ENCODE measurements around the gene SSBP4.

- TF ChIP-seq SREBF2 (IDR thresholded peaks at IDR 0.05) (no peak), POLR2A (IDR thresholded peaks at IDR 0.05; ENCODE audit: low read length) (no peak), TP53 (CRISPR knock-in tag; IDR thresholded peaks at IDR 0.05) (no peak), CTCF (IDR thresholded peaks at IDR 0.05) (no peak), EHF (CRISPR knock-in tag; IDR thresholded peaks at IDR 0.05) (no peak), RCOR1 (IDR thresholded peaks at IDR 0.05; ENCODE audit: low read depth, low read length) (no peak), JUN (IDR thresholded peaks at IDR 0.05) (no peak), USF2 (IDR thresholded peaks at IDR 0.05) (no peak)
- TF ChIP-seq, protein P1, sequence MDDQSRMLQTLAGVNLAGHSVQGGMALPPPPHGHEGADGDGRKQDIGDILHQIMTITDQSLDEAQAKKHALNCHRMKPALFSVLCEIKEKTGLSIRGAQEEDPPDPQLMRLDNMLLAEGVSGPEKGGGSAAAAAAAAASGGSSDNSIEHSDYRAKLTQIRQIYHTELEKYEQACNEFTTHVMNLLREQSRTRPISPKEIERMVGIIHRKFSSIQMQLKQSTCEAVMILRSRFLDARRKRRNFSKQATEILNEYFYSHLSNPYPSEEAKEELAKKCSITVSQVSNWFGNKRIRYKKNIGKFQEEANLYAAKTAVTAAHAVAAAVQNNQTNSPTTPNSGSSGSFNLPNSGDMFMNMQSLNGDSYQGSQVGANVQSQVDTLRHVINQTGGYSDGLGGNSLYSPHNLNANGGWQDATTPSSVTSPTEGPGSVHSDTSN (IDR thresholded peaks at IDR 0.05): no peak
Measured at GRCh38 chr19:18373407-18373891, 45.7 kb upstream of the SSBP4 start.
